LNCaP clone FGC (cell line): ENCODE measurements around the gene RUFY1.
"Not testable (repeated sequence)": the region's sequence is repeated elsewhere in the genome, so short reads cannot be mapped to it uniquely, and the experiment has no call there.

Source experiments
- DNase-seq: peaks from one replicate; pipeline ENCODE4 v3.0.0-alpha.2; 2011; ENCODE audit warnings: low read depth
- H3K4me3 ChIP-seq: 2 replicates; pipeline ENCODE4 v1.5.1; 2011; ENCODE audit warnings: mild to moderate bottlenecking, low read depth, low read length, control low read depth
- CTCF ChIP-seq: IDR thresholded peaks from 2 replicates; pipeline ENCODE4 v1.5.1; 2012; ENCODE audit warnings: mild to moderate bottlenecking; ENCODE audit not compliant: control insufficient read depth, insufficient read depth; ENCODE audit errors: extremely low read depth

RUFY1 gene

GRCh38 chr5:179648410-179648809 lies 98.1 kb downstream of the RUFY1 start:
- no peak overlapping the region for H3K4me3 ChIP-seq
- no peak for TF ChIP-seq CTCF
- no peak for DNase-seq

- not testable (repeated sequence) for H3K4me3 ChIP-seq, DNase-seq
Observed at GRCh38 chr5:179649166-179649703, 98.9 kb downstream of the RUFY1 start.

DNA sequence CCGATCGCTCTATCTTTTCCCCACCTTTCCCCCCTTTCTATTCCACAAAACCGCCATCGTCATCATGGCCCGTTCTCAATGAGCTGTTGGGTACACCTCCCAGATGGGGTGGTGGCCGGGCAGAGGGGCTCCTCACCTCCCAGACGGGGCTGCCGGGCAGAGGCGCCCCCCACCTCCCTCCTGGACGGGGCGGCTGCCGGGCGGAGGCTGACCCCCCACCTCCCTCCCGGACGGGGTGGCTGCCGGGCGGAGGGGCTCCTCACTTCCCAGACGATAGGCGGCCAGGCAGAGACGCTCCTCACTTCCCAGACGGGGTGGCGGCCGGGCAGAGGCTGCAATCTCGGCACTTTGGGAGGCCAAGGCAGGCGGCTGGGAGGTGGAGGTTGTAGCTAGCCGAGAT lies 99.9 kb downstream of the RUFY1 start:
- not testable (repeated sequence) for H3K4me3 ChIP-seq, DNase-seq

GRCh38 chr5:179653135-179653534 lies 102.8 kb downstream of the RUFY1 start:
- not testable (repeated sequence) for DNase-seq

DNA sequence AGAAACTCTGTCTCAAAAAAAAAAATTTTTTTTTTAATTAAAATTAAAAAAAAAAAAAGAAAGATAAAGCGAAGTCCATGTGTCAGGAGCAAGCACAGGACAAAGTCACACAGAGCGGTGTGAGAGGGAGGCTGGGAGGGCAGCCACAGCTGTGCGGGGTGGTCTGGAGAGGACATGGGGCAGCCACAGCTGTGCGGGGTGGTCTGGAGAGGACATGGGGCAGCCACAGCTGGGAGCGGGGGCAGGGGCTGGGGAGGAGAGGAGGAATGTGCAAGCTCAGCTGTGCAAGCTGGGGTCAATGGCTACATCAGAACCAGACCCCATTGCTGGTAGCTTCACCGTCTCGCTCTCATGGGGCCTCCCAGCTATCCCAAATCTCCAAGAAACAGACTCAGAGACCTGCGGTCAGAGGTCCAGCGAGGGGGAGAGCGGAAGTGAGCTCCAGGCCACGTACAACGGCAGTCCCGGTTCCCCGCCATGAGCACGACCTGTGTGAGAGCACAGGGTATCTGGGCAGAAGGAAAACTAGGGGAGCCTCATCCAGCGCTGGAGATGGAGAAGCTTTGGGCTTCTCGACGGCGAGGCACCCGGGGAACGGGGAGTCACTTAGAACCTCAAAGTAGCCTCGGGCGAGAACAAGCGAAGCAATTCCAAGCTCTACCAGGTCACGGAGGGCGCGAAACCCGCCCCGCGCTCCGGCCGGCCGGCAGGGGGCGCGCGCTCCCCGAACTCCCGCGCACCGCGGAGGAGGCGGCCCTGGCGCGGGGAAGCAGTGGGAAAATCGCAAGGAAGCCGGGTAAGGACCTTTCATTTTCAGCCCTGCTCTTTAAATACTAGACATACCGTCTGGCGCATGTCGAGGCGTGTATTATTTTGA lies 107.2 kb downstream of the RUFY1 start:
- not testable (repeated sequence) for DNase-seq, H3K4me3 ChIP-seq

More at GRCh38 chr5:179653135-179653534, 102.8 kb downstream of the RUFY1 start:
- not testable (repeated sequence) for H3K4me3 ChIP-seq

DNA sequence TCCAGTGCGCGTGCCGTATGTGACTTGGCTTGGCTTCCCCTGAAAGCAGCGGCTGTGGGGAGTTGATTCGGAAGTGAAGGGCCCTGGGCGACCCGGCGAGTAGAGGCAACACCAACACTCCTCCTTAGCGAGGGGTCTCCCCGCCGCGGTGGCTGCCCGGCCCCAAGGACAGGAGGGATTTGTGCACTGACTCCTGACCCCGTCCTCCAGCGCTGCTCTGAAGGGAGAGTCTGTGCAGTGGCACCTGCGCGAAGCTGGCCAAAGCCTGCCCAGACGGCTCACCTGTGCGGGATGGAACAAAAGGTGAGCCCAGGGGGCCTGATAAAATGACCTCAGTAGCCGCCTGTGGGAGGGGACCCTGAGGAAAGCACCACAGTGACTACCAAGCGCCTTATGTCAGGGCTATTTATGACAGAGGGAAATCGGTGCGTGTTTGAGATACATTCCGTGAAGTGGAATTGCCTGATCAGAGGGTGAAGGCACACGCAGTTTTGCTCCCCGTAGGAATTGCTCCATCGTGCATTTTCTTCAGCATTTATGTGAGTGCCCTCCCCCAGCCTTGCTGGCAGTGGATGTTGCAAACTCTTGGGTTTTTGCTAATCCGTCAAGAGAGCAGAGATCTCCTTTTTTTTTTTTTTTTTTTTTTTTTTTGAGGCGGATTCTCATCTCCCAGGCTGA lies 108.0 kb downstream of the RUFY1 start:
- peak overlapping the region; percentile 62 for H3K4me3 ChIP-seq
- DNase-seq: not testable (repeated sequence)
